B cell (primary cell): ENCODE data around the gene RABL6. TPM values are rescaled to one million over a fixed set of nuclear protein-coding genes. Genes with fewer than 3 reads are reported as not detected.

Experiments
- ATAC-seq: fragments of 200-7000 bp; cut with Tn5 transposase; one replicate; pipeline ENCODE4 v1.10.0; 2021; ENCODE audit warnings: low read depth, mild to moderate bottlenecking, moderate number of reproducible peaks, moderate library complexity
- CTCF ChIA-PET: fragments of 350-600 bp; sonication (Branson Sonifier 250); formaldehyde crosslinking; loops from one replicate; lab custom pipeline; 2021; ENCODE audit warnings: antibody characterized with exemption, inconsistent platforms; lab: Charles Lee
- POLR2A ChIA-PET: fragments of 350-600 bp; sonication (Branson Sonifier 250); formaldehyde crosslinking; loops from one replicate; lab custom pipeline; 2021; ENCODE audit warnings: antibody characterized with exemption; lab: Charles Lee
- DNase-seq: peaks from one replicate; pipeline ENCODE4 v3.0.0; 2013
- H2AFZ ChIP-seq: 2 replicates; pipeline ENCODE4 v1.6.1; 2012; ENCODE audit warnings: mild to moderate bottlenecking, low read depth, low read length; ENCODE audit not compliant: insufficient read depth, poor library complexity, severe bottlenecking
- H3K27ac ChIP-seq, 2 donors: 1 replicate in 1 of 2; 2 replicates in 1 of 2; pipeline ENCODE4 v1.5.1; 2012 to 2013; ENCODE audit warnings: low read length in 2 of 2, mild to moderate bottlenecking in 2 of 2, moderate library complexity in 1 of 2
- H3K27me3 ChIP-seq, 4 experiments: fragments of 200-600 bp in 1 of 4; sonication (generic) in 1 of 4; replicated peaks in 1 of 4; 1 replicate in 2 of 4; 2 replicates in 2 of 4; pipeline versions ENCODE4 v1.6.1 to v1.7.0; 2013 to 2016; ENCODE audit warnings: low read length in 3 of 4, mild to moderate bottlenecking in 2 of 4, mixed read lengths in 1 of 4, moderate library complexity in 1 of 4; ENCODE audit not compliant: insufficient read depth in 4 of 4, control insufficient read depth in 3 of 4; ENCODE audit errors: control extremely low read depth in 1 of 4
- H3K36me3 ChIP-seq, 2 experiments: replicated peaks in 1 of 2; 1 replicate in 1 of 2; 2 replicates in 1 of 2; pipeline versions ENCODE4 v1.6.1 to v1.7.1; 2013; ENCODE audit warnings: low read length in 1 of 2; ENCODE audit not compliant: insufficient read depth in 2 of 2, control insufficient read depth in 1 of 2; ENCODE audit errors: control extremely low read depth in 1 of 2, extremely low read depth in 1 of 2
- H3K4me1 ChIP-seq, 2 donors: fragments of 200-600 bp in 1 of 2; sonication (generic) in 1 of 2; 1 replicate in 1 of 2; 2 replicates in 1 of 2; pipeline versions ENCODE4 v1.5.1 to v1.6.1; 2013 to 2017; ENCODE audit warnings: low read length in 2 of 2; ENCODE audit not compliant: control insufficient read depth in 2 of 2, insufficient read depth in 2 of 2
- H3K4me2 ChIP-seq: replicated peaks from 2 replicates; pipeline ENCODE3; 2012; ENCODE audit warnings: mild to moderate bottlenecking, low read depth, low read length; ENCODE audit not compliant: poor library complexity, severe bottlenecking
- H3K4me3 ChIP-seq, 5 experiments: fragments of 200-600 bp in 1 of 5; sonication (generic) in 1 of 5; 1 replicate in 3 of 5; 2 replicates in 2 of 5; pipeline versions ENCODE4 v1.5.1 to v1.7.0; 2011 to 2016; ENCODE audit warnings: low read length in 4 of 5, mild to moderate bottlenecking in 4 of 5, low read depth in 2 of 5, control low read depth in 1 of 5, moderate library complexity in 1 of 5; ENCODE audit not compliant: insufficient read depth in 1 of 5; ENCODE audit errors: control extremely low read depth in 1 of 5, extremely low read depth in 1 of 5
- H3K79me2 ChIP-seq: fragments of 200-600 bp; sonication (generic); one replicate; pipeline ENCODE4 v1.6.0; 2016; ENCODE audit warnings: low read length; ENCODE audit not compliant: control insufficient read depth, insufficient read depth
- H3K9ac ChIP-seq: fragments of 200-600 bp; sonication (generic); 2 replicates; pipeline ENCODE4 v1.6.1; 2017; ENCODE audit warnings: mild to moderate bottlenecking, low read length, moderate library complexity
- H3K9me3 ChIP-seq, 3 donors: one replicate each; pipeline versions ENCODE4 v1.6.1 to v1.7.1; 2013; ENCODE audit warnings: low read length in 2 of 3; ENCODE audit not compliant: control insufficient read depth in 2 of 3, insufficient read depth in 1 of 3; ENCODE audit errors: control extremely low read depth in 1 of 3
- H4K20me1 ChIP-seq: 2 replicates; pipeline ENCODE4 v1.6.0; 2012; ENCODE audit warnings: mild to moderate bottlenecking, low read length; ENCODE audit not compliant: insufficient read depth, control insufficient read depth, poor library complexity, severe bottlenecking
- H3K27ac Mint-ChIP-seq: one replicate; pipeline ENCODE4 v1.8.0; 2021; ENCODE audit warnings: mixed read lengths
- H3K27me3 Mint-ChIP-seq: one replicate; pipeline ENCODE4 v1.8.0; 2021; ENCODE audit warnings: mixed read lengths
- H3K4me1 Mint-ChIP-seq: one replicate; pipeline ENCODE4 v1.8.0; 2021; ENCODE audit warnings: mixed read lengths
- H3K4me3 Mint-ChIP-seq: one replicate; pipeline ENCODE4 v1.8.0; 2021; ENCODE audit warnings: mixed read lengths
- H3K9me3 Mint-ChIP-seq: one replicate; pipeline ENCODE4 v1.8.0; 2022; ENCODE audit warnings: mixed read lengths; ENCODE audit not compliant: insufficient read depth
- EZH2 ChIP-seq: IDR thresholded peaks from 2 replicates; pipeline ENCODE4 v1.6.1; 2012; ENCODE audit warnings: borderline replicate concordance, low read depth, mild to moderate bottlenecking, moderate library complexity, low read length; ENCODE audit not compliant: insufficient read depth, poor library complexity, severe bottlenecking
- WGBS: methylation state at CpG from one replicate; pipeline ENCODE4 v1.1.5; 2013; ENCODE audit warnings: missing lambda C conversion rate; ENCODE audit not compliant: insufficient coverage; 5-methylcytosine and 5-hydroxymethylcytosine counted together
- intact Hi-C: fragments of 100-400 bp; cut with micrococcal nuclease; formaldehyde crosslinking; loops from one replicate; pipeline ENCODE4 v1.10.0; 2022
- polyA minus RNA-seq: library from RNA; depleted of rRNA, polyadenylated mRNA; stranded (reverse); fragments of >200 nt; gene quantifications from 2 replicates; pipeline ENCODE4 v1.2.3, GENCODE V29; 2012
- polyA plus RNA-seq: library from polyadenylated mRNA; depleted of rRNA; stranded (reverse); fragments of >200 nt; gene quantifications from 2 replicates; pipeline ENCODE4 v1.2.3, GENCODE V29; 2012
- total RNA-seq, 2 donors: library from RNA; stranded (reverse); fragments of 120-200 nt in 1 of 2; gene quantifications; 1 replicate in 1 of 2; 2 replicates in 1 of 2; pipeline versions ENCODE4 v1.2.3 to v1.2.4, GENCODE V29; 2013 to 2022
- TF ChIP-seq, protein P1 (sequence below): fragments of 200-600 bp; IDR thresholded peaks from one replicate; pipeline ENCODE4 v1.8.0; 2022; ENCODE audit warnings: antibody characterized with exemption, mild to moderate bottlenecking

Gene RABL6, protein sequence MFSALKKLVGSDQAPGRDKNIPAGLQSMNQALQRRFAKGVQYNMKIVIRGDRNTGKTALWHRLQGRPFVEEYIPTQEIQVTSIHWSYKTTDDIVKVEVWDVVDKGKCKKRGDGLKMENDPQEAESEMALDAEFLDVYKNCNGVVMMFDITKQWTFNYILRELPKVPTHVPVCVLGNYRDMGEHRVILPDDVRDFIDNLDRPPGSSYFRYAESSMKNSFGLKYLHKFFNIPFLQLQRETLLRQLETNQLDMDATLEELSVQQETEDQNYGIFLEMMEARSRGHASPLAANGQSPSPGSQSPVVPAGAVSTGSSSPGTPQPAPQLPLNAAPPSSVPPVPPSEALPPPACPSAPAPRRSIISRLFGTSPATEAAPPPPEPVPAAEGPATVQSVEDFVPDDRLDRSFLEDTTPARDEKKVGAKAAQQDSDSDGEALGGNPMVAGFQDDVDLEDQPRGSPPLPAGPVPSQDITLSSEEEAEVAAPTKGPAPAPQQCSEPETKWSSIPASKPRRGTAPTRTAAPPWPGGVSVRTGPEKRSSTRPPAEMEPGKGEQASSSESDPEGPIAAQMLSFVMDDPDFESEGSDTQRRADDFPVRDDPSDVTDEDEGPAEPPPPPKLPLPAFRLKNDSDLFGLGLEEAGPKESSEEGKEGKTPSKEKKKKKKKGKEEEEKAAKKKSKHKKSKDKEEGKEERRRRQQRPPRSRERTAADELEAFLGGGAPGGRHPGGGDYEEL
- total RNA-seq (70.5 and 72.3 TPM in 2 replicates), polyA plus RNA-seq (32.2 and 33.6 TPM in 2 replicates), polyA minus RNA-seq (71.1 and 83.5 TPM in 2 replicates)
- total RNA-seq (2013), result 37.4 TPM

DNA sequence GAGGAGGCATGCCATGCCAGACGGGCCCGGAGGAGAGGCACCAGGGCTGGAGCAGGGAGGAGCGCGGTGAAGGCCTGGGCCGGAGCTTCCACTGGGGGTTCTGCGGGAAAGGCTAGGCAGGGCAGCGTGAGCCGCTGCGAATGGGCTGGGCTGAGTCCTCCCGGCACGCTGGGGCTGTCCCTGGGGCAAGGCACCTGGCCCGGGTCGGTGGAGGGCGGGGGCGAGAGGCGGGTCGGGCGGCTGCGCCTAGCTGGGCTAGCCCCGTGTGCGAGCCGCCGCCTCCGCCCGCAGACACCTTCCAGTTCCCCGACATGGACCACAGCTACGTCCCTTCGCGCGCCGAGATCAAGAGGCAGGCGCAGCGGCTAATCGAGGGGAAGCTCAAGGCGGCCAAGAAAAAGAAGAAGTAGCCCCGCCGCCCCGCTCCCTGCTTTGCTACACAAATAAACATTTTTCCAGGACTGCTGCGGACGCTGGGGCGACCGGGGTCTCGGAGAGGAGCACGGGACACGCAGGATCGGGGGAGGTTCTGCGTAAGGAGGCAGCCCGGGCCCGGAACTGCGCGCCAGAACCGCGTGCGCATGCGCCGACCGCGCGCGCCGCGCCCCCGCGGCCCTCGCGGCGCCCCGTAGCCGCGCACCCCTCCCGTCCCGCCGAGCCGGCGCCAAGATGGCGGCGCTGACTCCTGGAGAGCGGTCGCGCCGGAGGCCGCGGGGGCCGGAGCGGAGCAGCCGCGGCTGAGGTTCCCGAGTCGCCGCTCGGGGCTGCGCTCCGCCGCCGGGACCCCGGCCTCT, at the start of gene RABL6:
RABL6 (plus strand) TSS at position 668 of the 794 bp plus-strand sequence. CDS start 249 bp downstream, outside the sequence.
- Histone ChIP-seq H3K4me1 (peaks cover 19 to 21% of the 10 kb centered on the region in 2 donors), H3K4me2 (peak within 1 kb of the TSS; percentile 86), H3K4me3 (peak within 1 kb of the TSS; percentile 42 to 97 (median 76)), H3K27me3 (no peaks in the 10 kb centered on the region), H3K9ac (peak within 1 kb of the TSS; percentile 77), H3K27ac (peak within 1 kb of the TSS; percentile 84), H4K20me1 (peaks cover 29% of the 10 kb centered on the region), H3K36me3 (peaks cover 0 to 6% of the 10 kb centered on the region in 2 experiments), H2AFZ (peak within 1 kb of the TSS; percentile 93), H3K9me3 (no peaks in the 10 kb centered on the region), H3K79me2 (peaks cover 46% of the 10 kb centered on the region)
- Mint-ChIP-seq H3K4me1 (peaks cover 31% of the 10 kb centered on the region), H3K4me3 (peak within 1 kb of the TSS; percentile 89), H3K27ac (peak within 1 kb of the TSS; percentile 95), H3K9me3 (no peaks in the 10 kb centered on the region), H3K27me3 (no peaks in the 10 kb centered on the region)
- DNase-seq (peak; percentile 93), ATAC-seq (peak; percentile 86)
- intact Hi-C loops, result loop anchor here (1.0 to 2.0 kb wide), 2 partner anchors 16 to 35 kb away; partner anchors contain the start of genes AJM1 and TMEM141
- WGBS, result under 1% methylated on average over 96 of the region's 96 CpGs
- ChIA-PET POLR2A (interaction anchor here (0.7 to 1.3 kb wide), 7 partner anchors 17 to 322 kb away, joined by 3 to 5 read pairs (median 4); partner anchors contain the start of genes AJM1, CLIC3, LCN8 and PAXX), CTCF (interaction anchor here (0.8 to 3.7 kb wide), 9 partner anchors 14 to 393 kb away, joined by 3 to 15 read pairs (median 4); partner anchors contain the start of genes AJM1, TMEM141 and TPRN)
- no peak for TF ChIP-seq EZH2
- TF ChIP-seq, protein P1, sequence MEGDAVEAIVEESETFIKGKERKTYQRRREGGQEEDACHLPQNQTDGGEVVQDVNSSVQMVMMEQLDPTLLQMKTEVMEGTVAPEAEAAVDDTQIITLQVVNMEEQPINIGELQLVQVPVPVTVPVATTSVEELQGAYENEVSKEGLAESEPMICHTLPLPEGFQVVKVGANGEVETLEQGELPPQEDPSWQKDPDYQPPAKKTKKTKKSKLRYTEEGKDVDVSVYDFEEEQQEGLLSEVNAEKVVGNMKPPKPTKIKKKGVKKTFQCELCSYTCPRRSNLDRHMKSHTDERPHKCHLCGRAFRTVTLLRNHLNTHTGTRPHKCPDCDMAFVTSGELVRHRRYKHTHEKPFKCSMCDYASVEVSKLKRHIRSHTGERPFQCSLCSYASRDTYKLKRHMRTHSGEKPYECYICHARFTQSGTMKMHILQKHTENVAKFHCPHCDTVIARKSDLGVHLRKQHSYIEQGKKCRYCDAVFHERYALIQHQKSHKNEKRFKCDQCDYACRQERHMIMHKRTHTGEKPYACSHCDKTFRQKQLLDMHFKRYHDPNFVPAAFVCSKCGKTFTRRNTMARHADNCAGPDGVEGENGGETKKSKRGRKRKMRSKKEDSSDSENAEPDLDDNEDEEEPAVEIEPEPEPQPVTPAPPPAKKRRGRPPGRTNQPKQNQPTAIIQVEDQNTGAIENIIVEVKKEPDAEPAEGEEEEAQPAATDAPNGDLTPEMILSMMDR, result no peak
